Activated T-cell treated with anti-CD3 and anti-CD28 coated beads, Interleukin-2, amount 50 U/mL, for 4 hours (primary cell): ENCODE data around the gene MYRIP. TPM values are rescaled to one million over a fixed set of nuclear protein-coding genes. Genes with fewer than 3 reads are reported as not detected.
"Not testable (repeated sequence)": the region's sequence is repeated elsewhere in the genome, so short reads cannot be mapped to it uniquely, and the experiment has no call there.

Experiments
- ATAC-seq, 2 donors: fragments of 200-7000 bp; cut with Tn5 transposase; one replicate each; pipeline ENCODE4 v1.10.0; 2021
- DNase-seq: peaks from one replicate; pipeline ENCODE4 v3.0.0-alpha.2; 2020
- H3K27me3 Mint-ChIP-seq: one replicate; pipeline ENCODE4 v1.8.0; 2021; ENCODE audit warnings: low read depth, mixed read lengths
- H3K36me3 Mint-ChIP-seq: one replicate; pipeline ENCODE4 v1.8.0; 2022; ENCODE audit warnings: mixed read lengths; ENCODE audit not compliant: insufficient read depth
- H3K4me1 Mint-ChIP-seq: one replicate; pipeline ENCODE4 v1.8.0; 2021; ENCODE audit warnings: low read depth, mixed read lengths
- H3K4me3 Mint-ChIP-seq: one replicate; pipeline ENCODE4 v1.8.0; 2021; ENCODE audit warnings: mild to moderate bottlenecking, moderate library complexity, mixed read lengths
- H3K9me3 Mint-ChIP-seq: one replicate; pipeline ENCODE4 v1.8.0; 2021; ENCODE audit warnings: mixed read lengths
- total RNA-seq, 3 donors: library from RNA; stranded (reverse); gene quantifications; one replicate each; pipeline ENCODE4 v1.2.1, GENCODE V29; 2021

MYRIP gene
- total RNA-seq, 3 donors from 2014 or later: not detected

DNA sequence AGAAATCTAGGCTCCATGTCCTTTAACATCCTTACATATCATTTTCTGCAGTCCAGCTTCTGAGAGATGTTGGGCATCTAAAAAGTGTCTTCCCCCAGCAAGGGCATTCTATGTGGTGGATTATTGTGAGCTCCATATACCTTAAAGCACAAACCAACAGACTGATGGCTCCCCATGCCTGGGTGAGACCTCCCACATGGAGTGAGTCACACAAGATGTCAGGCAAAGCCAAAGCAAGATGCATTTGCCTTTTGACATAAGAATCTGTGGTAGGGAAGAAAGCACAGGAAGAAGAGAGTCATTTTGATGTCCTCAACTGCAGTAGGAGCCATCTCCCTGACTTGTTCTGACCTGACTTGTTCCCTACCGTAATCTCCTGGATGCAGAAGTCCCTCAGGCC, 261.4 kb downstream of the MYRIP start:
- no peak for ATAC-seq
- Mint-ChIP-seq H3K27me3 (peaks cover 6% of the 10 kb centered on the region), H3K9me3 (no peaks in the 10 kb centered on the region), H3K4me1 (no peaks in the 10 kb centered on the region), H3K4me3 (no peak overlapping the region), H3K36me3 (no peaks in the 10 kb centered on the region)
- no peak for DNase-seq

DNA sequence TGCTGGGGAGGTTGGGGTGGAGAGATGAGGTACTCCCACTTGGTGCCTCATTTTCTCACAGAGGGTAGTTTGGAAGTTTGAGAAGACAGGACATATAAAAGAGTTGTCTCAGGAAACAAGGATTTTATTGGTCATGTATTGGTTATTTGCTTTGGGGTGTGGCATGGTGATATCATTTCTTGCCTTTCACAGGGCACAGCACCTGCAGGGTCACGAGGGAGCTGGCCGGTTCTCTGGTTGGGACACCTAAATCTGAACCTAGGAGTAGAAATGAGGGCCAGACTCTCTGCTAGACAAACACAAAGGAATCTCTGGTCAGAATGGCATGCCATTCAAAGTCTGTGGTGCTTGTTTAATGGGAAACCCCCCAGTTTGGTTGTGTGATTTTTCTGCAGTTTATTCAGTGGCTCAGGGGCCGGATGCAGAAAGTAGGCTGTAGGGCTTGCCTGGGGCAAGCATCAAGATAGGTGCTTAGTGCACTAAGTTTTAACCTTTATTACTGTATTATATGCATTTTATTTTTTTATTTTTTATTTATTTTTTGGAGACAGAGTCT, 262.4 kb downstream of the MYRIP start:
- Mint-ChIP-seq H3K36me3 (no peaks in the 10 kb centered on the region), H3K9me3 (no peaks in the 10 kb centered on the region), H3K27me3 (peaks cover 3% of the 10 kb centered on the region), H3K4me1 (no peaks in the 10 kb centered on the region), H3K4me3 (no peak overlapping the region)
- DNase-seq (no peak), ATAC-seq (no peak)

DNA sequence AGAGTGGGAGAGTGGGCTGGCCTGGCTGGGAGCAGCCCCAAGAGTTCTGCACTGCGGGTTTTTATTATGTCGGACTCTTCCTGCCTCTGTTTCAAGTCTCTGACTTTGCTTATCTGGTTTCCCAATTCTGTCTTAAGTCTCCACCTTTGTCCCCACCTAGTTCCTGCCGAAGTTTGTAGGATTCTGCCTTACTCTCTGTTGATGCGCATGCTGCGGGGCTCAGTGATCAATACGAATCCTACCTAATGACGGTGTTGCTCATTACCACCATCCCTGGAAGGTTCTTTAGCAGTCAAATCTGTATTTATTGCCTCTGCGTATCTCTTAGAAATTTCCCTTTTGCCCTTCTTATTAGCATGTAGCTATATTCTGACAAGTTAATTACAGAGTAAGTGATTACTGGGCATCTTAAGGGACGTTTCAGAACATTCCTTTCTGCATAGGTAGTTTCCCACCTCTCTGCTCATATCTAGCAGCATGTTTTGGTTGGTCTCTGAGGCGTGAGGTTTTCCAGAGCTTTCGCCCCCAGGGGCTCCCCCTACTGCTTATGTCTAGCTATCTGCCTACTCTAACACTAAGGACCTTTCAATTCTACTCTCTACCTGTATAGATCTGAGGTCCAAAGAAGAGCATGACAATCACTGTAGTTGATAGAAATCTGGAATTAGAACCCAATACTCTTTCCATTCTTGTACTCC, 264.1 kb downstream of the MYRIP start:
- Mint-ChIP-seq H3K4me1 (no peaks in the 10 kb centered on the region), H3K9me3 (no peaks in the 10 kb centered on the region), H3K27me3 (peaks cover 3% of the 10 kb centered on the region), H3K36me3 (no peaks in the 10 kb centered on the region), H3K4me3 (no peak overlapping the region)
- no peak for ATAC-seq
- DNase-seq: no peak

DNA sequence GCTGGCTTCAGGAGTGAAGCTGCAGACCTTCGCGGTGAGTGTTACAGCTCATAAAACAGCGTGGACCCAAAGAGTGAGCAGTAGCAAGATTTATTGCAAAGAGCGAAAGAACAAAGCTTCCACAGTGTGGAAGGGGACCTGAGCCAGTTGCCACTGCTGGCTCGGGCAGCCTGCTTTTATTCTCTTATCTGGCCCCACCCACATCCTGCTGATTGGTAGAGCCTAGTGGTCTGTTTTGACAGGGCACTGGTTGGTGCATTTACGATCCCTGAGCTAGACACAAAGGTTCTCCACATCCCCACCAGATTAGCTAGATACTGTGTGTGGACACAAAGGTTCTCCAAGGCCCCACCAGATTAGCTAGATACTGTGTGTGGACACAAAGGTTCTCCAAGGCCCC, 267.7 kb downstream of the MYRIP start:
- DNase-seq, H3K27me3 Mint-ChIP-seq, ATAC-seq, H3K4me3 Mint-ChIP-seq, H3K9me3 Mint-ChIP-seq, H3K36me3 Mint-ChIP-seq, H3K4me1 Mint-ChIP-seq: not testable (repeated sequence)

DNA sequence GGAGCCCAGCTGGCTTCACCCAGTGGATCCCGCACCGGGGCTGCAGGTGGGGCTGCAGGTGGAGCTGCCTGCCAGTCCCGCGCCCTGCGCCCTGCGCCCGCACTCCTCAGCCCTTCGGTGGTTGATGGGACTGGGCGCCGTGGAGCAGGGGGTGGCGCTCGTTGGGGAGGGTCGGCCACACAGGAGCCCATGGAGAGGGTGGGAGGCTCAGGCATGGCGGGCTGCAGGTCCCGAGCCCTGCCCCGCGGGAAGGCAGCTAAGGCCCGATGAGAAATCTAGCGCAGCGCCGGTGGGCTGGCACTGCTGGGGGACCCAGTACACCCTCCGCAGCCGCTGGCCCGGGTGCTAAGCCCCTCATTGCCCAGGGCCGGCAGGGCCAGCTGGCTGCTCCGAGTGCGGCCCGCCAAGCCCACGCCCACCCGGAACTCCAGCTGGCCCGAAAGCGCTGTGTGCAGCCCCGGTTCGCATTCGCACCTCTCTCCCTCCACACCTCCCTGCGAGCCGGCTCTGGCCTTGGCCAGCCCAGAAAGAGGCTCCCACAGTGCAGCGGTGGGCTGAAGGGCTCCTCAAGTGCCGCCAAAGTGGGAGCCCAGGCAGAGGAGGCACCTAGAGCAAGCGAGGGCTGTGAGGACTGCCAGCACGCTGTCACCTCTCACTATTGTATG, 268.6 kb downstream of the MYRIP start:
- H3K4me3 Mint-ChIP-seq, H3K36me3 Mint-ChIP-seq, DNase-seq, H3K27me3 Mint-ChIP-seq, H3K4me1 Mint-ChIP-seq, H3K9me3 Mint-ChIP-seq, ATAC-seq: not testable (repeated sequence)

DNA sequence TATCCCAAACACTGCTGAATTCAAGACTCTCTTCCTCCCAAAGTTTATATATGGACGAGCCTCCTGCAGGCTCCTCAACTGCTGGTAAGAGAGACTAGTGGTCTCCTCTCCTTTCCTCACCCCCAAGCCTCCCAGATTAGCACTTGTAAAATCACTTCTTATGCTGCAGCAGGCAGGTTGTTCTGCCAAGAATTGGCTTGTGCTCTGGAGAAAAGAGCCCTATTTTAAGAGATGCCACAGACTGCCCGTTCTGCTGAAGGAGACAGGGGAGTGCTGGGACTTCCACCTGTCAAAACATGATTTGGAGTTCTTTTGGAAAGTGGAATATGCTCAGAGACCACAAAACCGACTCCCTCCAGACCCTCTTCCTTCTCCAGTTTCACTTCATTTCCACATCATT, 269.2 kb downstream of the MYRIP start:
- H3K4me1 Mint-ChIP-seq: no peaks in the 10 kb centered on the region
- ATAC-seq: no peak
- H3K9me3 Mint-ChIP-seq: peaks cover 7% of the 10 kb centered on the region
- H3K4me3 Mint-ChIP-seq: no peak overlapping the region
- DNase-seq: no peak
- H3K27me3 Mint-ChIP-seq: no peaks in the 10 kb centered on the region
- H3K36me3 Mint-ChIP-seq: no peaks in the 10 kb centered on the region

DNA sequence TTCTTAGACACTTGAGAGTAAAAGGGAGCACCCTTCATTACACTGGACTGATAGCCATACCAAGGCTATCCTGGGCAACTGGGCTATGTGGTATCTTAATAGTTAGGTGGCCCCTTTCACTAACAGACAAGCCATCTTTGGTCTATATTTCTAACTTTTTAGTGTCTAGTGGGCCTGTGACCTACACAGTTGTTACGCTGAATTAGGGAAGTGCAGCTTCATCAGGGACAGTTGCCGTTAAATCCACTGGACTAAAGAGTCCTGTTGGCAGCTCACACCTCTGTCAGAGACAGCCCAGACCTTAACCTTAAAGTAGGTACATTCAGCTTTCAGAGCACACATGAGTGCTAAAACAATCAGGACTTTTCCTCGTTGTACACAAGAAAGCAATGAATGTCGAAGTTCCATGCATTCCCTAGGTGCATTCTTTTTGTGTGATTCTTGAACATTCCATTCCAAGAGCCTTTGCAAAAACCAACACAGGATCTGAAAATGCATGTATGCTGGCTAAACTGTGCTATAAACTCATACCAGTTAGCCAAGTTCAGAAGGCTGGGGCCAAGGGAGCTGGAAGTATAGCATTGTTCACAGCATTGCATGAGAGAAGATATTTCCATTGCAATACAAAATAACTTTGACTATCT, 269.9 kb downstream of the MYRIP start:
- H3K4me3 Mint-ChIP-seq: no peak overlapping the region
- H3K4me1 Mint-ChIP-seq: no peaks in the 10 kb centered on the region
- no peak for ATAC-seq
- H3K27me3 Mint-ChIP-seq: no peaks in the 10 kb centered on the region
- DNase-seq: no peak
- peaks cover 7% of the 10 kb centered on the region for H3K9me3 Mint-ChIP-seq
- H3K36me3 Mint-ChIP-seq: no peaks in the 10 kb centered on the region

DNA sequence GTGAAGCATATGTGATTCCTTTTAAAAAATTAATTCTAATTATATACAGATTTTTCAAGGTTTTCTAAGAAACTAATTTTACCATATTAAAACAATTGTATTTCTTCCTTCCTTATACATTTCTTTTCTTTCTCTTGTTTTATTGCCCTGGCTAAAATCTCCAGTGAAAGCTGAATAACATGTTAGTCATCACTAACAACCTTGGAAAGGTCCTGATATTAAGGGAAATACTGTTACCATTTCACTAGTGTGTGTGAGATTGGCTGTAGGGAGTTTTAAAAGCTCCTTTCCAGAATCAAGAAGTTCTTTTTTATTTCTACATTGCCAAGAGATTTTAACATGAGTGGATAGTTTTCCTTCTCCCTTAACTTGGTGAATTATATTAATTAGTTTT, 270.4 kb downstream of the MYRIP start:
- DNase-seq (no peak), ATAC-seq (no peak)
- H3K9me3 Mint-ChIP-seq: peaks cover 7% of the 10 kb centered on the region
- H3K4me3 Mint-ChIP-seq: no peak overlapping the region
- no peaks in the 10 kb centered on the region for H3K4me1 Mint-ChIP-seq
- H3K36me3 Mint-ChIP-seq: no peaks in the 10 kb centered on the region
- H3K27me3 Mint-ChIP-seq: no peaks in the 10 kb centered on the region

DNA sequence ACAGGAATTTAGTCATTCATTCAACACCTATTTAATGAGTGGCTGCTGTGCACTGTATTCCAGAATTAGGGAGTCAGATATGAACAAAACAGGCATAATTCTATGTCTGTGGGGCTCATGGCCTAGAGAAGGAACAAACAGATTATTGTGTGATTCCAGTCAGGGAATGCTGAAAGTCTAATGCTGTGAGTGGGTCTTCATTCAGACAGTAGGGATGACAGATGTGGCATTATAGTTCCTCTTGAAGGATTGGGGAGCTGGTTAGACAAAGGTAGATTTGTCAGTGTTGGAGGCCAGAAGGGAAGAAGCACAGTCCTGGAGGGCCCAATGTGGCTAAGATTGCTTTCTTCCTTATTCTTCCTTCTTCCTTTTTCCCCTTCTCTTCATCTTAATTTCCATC, 273.7 kb downstream of the MYRIP start:
- DNase-seq (no peak), ATAC-seq (no peak)
- Mint-ChIP-seq H3K27me3 (no peaks in the 10 kb centered on the region), H3K4me3 (no peak overlapping the region), H3K4me1 (no peaks in the 10 kb centered on the region), H3K9me3 (peaks cover 7% of the 10 kb centered on the region), H3K36me3 (no peaks in the 10 kb centered on the region)

DNA sequence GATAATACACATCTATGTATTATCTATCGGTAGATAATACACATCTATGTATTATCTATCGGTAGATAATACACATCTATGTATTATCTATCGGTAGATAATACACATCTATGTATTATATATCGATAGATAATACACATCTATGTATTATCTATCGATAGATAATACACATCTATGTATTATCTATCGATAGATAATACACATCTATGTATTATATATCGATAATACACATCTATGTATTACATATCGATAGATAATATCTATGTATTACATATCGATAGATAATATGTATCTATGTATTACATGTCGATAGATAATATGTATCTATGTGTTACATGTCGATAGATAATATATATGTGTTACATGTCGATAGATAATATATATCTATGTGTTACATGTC, 275.0 kb downstream of the MYRIP start:
- not testable (repeated sequence) for H3K36me3 Mint-ChIP-seq, H3K4me3 Mint-ChIP-seq, ATAC-seq, H3K9me3 Mint-ChIP-seq, DNase-seq, H3K4me1 Mint-ChIP-seq, H3K27me3 Mint-ChIP-seq

DNA sequence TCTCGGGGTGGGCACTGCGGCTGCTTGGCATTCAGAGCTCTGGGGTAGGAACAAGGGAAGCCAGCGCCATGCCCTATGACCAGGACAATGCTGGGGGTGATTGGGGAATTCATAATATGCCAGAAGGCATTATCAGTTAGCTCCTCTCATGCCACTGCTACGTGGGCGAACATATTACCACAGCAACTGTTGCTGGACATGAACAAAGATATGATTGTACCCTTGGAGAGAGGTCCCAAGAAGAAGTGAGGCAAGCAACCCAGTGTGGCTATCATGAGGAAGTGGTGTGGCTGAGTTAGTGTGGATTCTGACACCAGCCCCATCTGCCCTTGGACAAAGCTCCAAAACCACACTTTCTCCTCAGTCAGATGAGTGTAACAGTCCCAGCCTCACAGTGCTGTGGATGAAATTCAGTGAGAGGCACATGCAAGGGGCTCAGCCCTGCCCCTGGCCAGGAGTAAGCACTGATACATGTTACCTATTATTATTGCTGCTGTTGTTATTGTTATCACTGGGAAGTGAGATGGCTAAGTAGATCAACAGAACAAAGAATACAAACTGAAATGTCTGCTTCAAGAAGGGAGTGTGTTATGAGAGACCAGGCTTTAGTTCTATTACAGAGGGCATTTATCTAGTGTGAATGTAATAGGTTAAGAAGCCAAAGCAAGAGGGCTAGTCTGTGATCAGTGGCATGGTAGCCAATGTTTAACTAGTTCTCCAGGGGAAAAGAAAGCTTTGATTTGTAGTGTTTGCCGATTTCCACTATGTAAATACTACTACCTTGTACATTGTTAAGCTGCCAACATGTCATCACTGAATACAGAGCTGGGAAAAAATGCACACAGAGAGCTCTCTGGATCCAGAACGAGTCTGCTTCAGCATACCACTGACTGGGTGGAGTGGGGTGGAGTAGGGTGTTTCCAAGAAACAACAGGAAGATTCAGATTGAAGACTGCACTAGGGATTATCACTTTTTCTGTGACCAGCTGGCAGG, 277.8 kb downstream of the MYRIP start:
- Mint-ChIP-seq H3K4me1 (no peaks in the 10 kb centered on the region), H3K9me3 (peaks cover under 1% of the 10 kb centered on the region), H3K27me3 (peaks cover 1% of the 10 kb centered on the region), H3K36me3 (no peaks in the 10 kb centered on the region), H3K4me3 (no peak overlapping the region)
- ATAC-seq (no peak), DNase-seq (no peak)

DNA sequence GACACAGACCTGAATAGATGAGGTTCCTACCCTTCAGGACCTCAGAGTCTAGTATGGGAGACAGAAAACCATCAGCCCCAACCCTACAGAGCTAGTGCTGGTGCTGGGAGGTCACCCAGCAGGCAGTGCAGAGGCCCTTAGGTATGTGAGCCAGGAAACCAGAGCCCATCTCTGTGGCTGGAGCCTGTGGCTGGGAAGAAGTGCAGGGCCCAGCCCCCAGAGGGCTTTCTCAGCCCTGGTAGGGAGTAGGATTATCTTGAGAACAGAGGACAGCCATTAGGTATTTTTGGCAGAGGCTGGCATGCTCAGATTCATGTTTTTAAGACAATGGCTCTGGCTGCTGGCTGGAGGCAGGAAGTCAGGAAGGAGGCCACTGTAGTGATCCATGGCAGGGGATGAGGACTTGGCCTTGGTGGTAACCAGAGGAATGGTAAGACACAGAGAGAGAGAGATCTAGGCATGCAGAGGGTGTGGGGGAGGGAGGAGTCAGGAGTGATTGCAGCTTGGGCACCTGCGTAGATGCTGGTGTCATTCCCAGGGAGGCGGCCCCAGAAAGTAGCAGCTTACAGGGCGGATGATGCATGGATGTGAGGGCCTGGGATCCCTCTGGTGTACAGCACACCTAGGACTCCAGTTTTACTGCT, 279.2 kb downstream of the MYRIP start:
- DNase-seq: no peak
- H3K36me3 Mint-ChIP-seq: no peaks in the 10 kb centered on the region
- H3K9me3 Mint-ChIP-seq: no peaks in the 10 kb centered on the region
- H3K4me1 Mint-ChIP-seq: no peaks in the 10 kb centered on the region
- H3K4me3 Mint-ChIP-seq: no peak overlapping the region
- no peak for ATAC-seq
- peaks cover 1% of the 10 kb centered on the region for H3K27me3 Mint-ChIP-seq

DNA sequence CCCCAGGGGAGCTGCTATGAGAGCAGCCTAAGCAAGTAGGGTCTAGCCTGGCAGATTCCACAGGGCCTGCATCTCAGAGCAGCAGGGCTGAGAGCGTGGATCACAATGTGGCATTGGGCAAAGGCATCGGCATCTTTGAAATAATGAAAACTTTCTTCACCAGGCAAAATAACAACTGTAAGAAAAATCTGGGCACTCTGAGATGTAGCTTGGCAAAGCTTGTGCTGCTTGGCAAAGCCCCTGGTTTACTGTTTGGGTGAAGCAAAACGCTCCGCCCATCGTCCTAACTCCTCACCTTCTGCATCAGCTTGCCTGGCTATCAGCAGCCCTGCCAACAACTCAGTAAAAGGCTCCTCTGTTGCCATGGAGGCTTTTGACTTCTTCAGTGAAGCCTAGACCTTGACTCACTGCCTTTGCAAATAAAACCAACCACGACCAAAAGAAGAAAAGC, 287.3 kb downstream of the MYRIP start:
- H3K4me3 Mint-ChIP-seq: no peak overlapping the region
- no peaks in the 10 kb centered on the region for H3K36me3 Mint-ChIP-seq
- no peaks in the 10 kb centered on the region for H3K4me1 Mint-ChIP-seq
- ATAC-seq (no peak), DNase-seq (no peak)
- peaks cover 8% of the 10 kb centered on the region for H3K9me3 Mint-ChIP-seq
- peaks cover 2% of the 10 kb centered on the region for H3K27me3 Mint-ChIP-seq
